22Rv1 (cell line): ENCODE results near the gene ATP8B4.

Experiments used
- ZFX ChIP-seq: fragments of 450-650 bp; IDR thresholded peaks from 2 replicates; pipeline ENCODE4 v1.6.1; 2017; ENCODE audit warnings: antibody characterized with exemption, borderline replicate concordance
- TF ChIP-seq, protein P1 (sequence below): fragments of 450-650 bp; IDR thresholded peaks from 2 replicates; pipeline ENCODE4 v1.5.1; 2017; ENCODE audit warnings: mild to moderate bottlenecking

DNA sequence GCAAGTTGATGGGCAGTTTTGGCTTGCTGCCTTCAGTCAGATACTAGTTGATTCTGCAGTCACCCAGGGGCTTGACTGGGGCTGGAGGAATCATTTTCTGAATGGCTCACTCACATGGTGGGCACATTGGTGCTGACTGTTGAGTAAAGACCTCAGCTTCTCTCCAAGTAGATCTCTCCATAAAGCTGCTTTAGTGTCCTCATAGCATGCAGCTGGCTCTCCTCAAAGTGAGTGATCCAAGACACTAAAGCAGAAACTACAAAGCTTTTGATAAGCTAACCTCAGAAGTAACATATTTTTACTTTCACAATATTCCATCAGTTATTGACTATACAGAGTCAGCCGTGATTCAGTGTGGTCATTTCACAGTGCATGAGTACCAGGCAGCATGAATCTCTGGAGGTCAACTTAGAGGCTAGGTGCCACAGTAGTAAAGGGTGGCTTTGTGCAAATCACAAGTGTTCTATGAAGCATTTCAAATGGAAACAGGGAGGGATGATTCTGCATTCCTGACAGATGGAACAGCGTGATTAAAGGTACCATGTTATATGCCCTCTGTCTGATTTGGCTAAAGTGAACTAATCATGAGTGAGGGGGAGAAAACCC lies 24.3 kb upstream of the ATP8B4 start:
- TF ChIP-seq, protein P1, sequence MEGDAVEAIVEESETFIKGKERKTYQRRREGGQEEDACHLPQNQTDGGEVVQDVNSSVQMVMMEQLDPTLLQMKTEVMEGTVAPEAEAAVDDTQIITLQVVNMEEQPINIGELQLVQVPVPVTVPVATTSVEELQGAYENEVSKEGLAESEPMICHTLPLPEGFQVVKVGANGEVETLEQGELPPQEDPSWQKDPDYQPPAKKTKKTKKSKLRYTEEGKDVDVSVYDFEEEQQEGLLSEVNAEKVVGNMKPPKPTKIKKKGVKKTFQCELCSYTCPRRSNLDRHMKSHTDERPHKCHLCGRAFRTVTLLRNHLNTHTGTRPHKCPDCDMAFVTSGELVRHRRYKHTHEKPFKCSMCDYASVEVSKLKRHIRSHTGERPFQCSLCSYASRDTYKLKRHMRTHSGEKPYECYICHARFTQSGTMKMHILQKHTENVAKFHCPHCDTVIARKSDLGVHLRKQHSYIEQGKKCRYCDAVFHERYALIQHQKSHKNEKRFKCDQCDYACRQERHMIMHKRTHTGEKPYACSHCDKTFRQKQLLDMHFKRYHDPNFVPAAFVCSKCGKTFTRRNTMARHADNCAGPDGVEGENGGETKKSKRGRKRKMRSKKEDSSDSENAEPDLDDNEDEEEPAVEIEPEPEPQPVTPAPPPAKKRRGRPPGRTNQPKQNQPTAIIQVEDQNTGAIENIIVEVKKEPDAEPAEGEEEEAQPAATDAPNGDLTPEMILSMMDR = no peak
- TF ChIP-seq ZFX = no peak
